HG02852 (cell line): ENCODE results near the gene BCORL1.

Experiments used
- ATAC-seq: cut with Tn5 transposase; IDR thresholded peaks from one replicate; pipeline ENCODE4 v1.9.1; 2021; ENCODE audit warnings: mild to moderate bottlenecking, moderate library complexity; ENCODE audit not compliant: unreplicated experiment

The BCORL1 gene

GRCh38 chrX:130013661-130014060 is 31.2 kb downstream of the BCORL1 start:
- no peak for ATAC-seq

GRCh38 chrX:130014356-130014755 is 31.9 kb downstream of the BCORL1 start:
- no peak for ATAC-seq

GRCh38 chrX:130014770-130015169 is 32.3 kb downstream of the BCORL1 start:
- no peak for ATAC-seq

- ATAC-seq: no peak
Observed at GRCh38 chrX:130015181-130015580, 32.7 kb downstream of the BCORL1 start.

GRCh38 chrX:130018143-130018542 is 35.7 kb downstream of the BCORL1 start:
- ATAC-seq: no peak

GRCh38 chrX:130020661-130021324 is 38.4 kb downstream of the BCORL1 start:
- ATAC-seq: no peak

- ATAC-seq: peak; percentile 97
Observed at GRCh38 chrX:130024127-130024526, 41.7 kb downstream of the BCORL1 start.

- ATAC-seq: no peak
Observed at GRCh38 chrX:130025256-130025655, 42.8 kb downstream of the BCORL1 start.

GRCh38 chrX:130027569-130027968 is 45.1 kb downstream of the BCORL1 start:
- no peak for ATAC-seq

GRCh38 chrX:130028196-130028595 is 45.8 kb downstream of the BCORL1 start:
- no peak for ATAC-seq

GRCh38 chrX:130030826-130031225 is 48.4 kb downstream of the BCORL1 start:
- ATAC-seq: no peak

GRCh38 chrX:130032552-130032951 is 50.1 kb downstream of the BCORL1 start:
- ATAC-seq: no peak

GRCh38 chrX:130034178-130034577 is 51.7 kb downstream of the BCORL1 start:
- ATAC-seq: no peak

GRCh38 chrX:130039847-130040246 is 57.4 kb downstream of the BCORL1 start:
- ATAC-seq: no peak

- no peak for ATAC-seq
Observed at GRCh38 chrX:130047416-130047815, 65.0 kb downstream of the BCORL1 start.

- ATAC-seq: no peak
Observed at GRCh38 chrX:130048686-130049222, 66.3 kb downstream of the BCORL1 start.

GRCh38 chrX:130049821-130050220 is 67.4 kb downstream of the BCORL1 start:
- no peak for ATAC-seq

- no peak for ATAC-seq
Observed at GRCh38 chrX:130051176-130051845, 68.9 kb downstream of the BCORL1 start.

- ATAC-seq: no peak
Observed at GRCh38 chrX:130053236-130053635, 70.8 kb downstream of the BCORL1 start.

- no peak for ATAC-seq
Observed at GRCh38 chrX:130055103-130055502, 72.7 kb downstream of the BCORL1 start.

- no peak for ATAC-seq
Observed at GRCh38 chrX:130055899-130056298, 73.5 kb downstream of the BCORL1 start.

- ATAC-seq: no peak
Observed at GRCh38 chrX:130057209-130057608, 74.8 kb downstream of the BCORL1 start.
